ENCODE results near the gene CD300E. TPM values are rescaled to one million over a fixed set of nuclear protein-coding genes. Genes with fewer than 3 reads are reported as not detected.

CD300E gene
- total RNA-seq, 1 donor from 2014 or later: 0.52 TPM

DNA sequence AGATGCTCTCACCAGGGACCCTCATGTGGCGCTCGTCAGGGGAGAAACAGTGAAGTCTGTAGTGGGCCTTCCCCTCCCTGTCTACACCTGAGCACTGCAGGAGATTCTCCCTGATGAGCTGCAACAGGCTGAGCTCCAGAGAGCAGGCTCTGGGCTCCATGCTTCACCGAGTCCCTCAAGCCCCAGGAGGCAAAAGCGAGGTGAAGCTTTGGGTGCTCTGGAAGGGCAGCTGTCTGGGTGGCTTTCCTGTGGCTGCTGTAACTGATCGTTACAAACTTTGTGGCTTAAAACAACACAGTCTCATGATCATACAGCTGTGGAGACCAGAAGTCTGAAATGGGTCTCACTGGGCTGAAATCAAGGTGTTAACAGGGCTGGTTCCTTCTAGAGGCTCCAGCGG lies 19.3 kb downstream of the CD300E start:
- H3K27ac ChIP-seq (ENCODE audit: low read depth, low read length): no peak overlapping the region
- H3K9ac ChIP-seq (ENCODE audit: low read depth in 1 of 3, low read length in 3 of 3): no peak overlapping the region
- H3K9me3 ChIP-seq (ENCODE audit: control insufficient read depth in 3 of 3, low read length in 3 of 3): no peaks in the 10 kb centered on the region
- H3K36me3 ChIP-seq (ENCODE audit: control insufficient read depth in 3 of 3, insufficient read depth in 3 of 3, low read length in 3 of 3): no peaks in the 10 kb centered on the region
- H3K4me1 ChIP-seq (ENCODE audit: control insufficient read depth in 3 of 3, insufficient read depth in 3 of 3, low read length in 3 of 3): peaks cover 0 to 14% (median 0%) of the 10 kb centered on the region in 3 donors
- H3K4me3 ChIP-seq (ENCODE audit: low read length in 3 of 3): no peak overlapping the region
- H3K27me3 ChIP-seq (ENCODE audit: control insufficient read depth in 3 of 3, insufficient read depth in 3 of 3, low read length in 3 of 3): peaks cover 9 to 32% (median 20%) of the 10 kb centered on the region in 3 donors

DNA sequence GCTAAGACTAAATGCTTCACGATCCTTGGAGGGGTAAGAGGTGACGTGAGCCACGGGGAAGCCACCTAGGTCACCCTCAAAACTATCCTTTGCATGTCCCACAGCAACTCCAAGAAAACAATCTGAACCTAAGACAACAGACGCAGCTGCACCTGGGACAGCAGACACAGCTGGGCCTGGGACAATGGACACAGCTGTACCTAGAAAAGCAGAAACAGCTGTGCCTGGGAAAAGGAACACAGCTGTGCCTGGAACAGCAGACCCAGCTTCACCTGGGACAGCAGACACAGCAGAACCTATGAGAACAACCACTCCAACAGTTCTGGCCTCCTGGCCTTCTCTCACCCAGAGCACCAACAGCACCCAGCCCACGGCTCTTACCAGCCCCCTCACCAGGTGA lies 19.8 kb downstream of the CD300E start:
- H3K4me1 ChIP-seq (ENCODE audit: control insufficient read depth in 3 of 3, insufficient read depth in 3 of 3, low read length in 3 of 3): peaks cover 0 to 19% (median 0%) of the 10 kb centered on the region in 3 donors
- H3K36me3 ChIP-seq (ENCODE audit: control insufficient read depth in 3 of 3, insufficient read depth in 3 of 3, low read length in 3 of 3): no peaks in the 10 kb centered on the region
- no peak overlapping the region for H3K4me3 ChIP-seq (ENCODE audit: low read length in 3 of 3)
- H3K9ac ChIP-seq (ENCODE audit: low read depth in 1 of 3, low read length in 3 of 3): no peak overlapping the region
- H3K9me3 ChIP-seq (ENCODE audit: control insufficient read depth in 3 of 3, low read length in 3 of 3): no peaks in the 10 kb centered on the region
- no peak overlapping the region for H3K27ac ChIP-seq (ENCODE audit: low read depth, low read length)
- peaks cover 13 to 34% (median 24%) of the 10 kb centered on the region in 3 donors for H3K27me3 ChIP-seq (ENCODE audit: control insufficient read depth in 3 of 3, insufficient read depth in 3 of 3, low read length in 3 of 3)

DNA sequence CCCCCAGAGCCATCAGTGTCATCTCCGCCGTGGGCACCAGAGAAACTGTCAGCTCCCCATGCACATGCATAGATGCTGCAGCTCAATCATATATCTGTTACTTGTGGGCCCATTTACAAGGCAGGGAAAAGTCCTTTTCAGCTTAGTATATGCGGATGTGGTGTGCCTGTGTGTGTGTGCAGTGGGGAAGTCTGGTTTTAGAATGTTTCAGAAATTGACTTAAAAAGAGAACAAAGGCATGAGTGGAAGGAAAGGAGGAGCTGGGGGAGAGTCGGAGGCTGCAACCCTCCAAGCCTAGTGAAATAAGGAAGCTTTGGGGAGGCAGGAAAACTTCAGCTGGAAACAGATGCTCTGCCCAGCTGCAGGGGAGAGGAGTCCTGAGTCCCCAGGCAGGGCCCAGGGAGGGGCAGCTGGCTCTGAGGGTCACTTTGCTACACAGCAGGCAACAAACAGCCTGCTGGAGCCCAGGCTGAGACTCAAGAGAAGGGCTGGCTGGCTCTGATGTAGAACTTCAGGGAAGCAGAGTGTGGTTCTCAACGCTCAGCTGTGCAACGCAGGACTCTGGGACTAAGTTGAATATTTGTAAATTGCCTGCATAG lies 20.4 kb downstream of the CD300E start:
- H3K36me3 ChIP-seq (ENCODE audit: control insufficient read depth in 3 of 3, insufficient read depth in 3 of 3, low read length in 3 of 3): no peaks in the 10 kb centered on the region
- H3K4me1 ChIP-seq (ENCODE audit: control insufficient read depth in 3 of 3, insufficient read depth in 3 of 3, low read length in 3 of 3): peaks cover 0 to 21% (median 0%) of the 10 kb centered on the region in 3 donors
- peaks cover 16 to 34% (median 29%) of the 10 kb centered on the region in 3 donors for H3K27me3 ChIP-seq (ENCODE audit: control insufficient read depth in 3 of 3, insufficient read depth in 3 of 3, low read length in 3 of 3)
- no peak overlapping the region for H3K9ac ChIP-seq (ENCODE audit: low read depth in 1 of 3, low read length in 3 of 3)
- H3K4me3 ChIP-seq (ENCODE audit: low read length in 3 of 3): no peak overlapping the region
- no peaks in the 10 kb centered on the region for H3K9me3 ChIP-seq (ENCODE audit: control insufficient read depth in 3 of 3, low read length in 3 of 3)
- no peak overlapping the region for H3K27ac ChIP-seq (ENCODE audit: low read depth, low read length)

DNA sequence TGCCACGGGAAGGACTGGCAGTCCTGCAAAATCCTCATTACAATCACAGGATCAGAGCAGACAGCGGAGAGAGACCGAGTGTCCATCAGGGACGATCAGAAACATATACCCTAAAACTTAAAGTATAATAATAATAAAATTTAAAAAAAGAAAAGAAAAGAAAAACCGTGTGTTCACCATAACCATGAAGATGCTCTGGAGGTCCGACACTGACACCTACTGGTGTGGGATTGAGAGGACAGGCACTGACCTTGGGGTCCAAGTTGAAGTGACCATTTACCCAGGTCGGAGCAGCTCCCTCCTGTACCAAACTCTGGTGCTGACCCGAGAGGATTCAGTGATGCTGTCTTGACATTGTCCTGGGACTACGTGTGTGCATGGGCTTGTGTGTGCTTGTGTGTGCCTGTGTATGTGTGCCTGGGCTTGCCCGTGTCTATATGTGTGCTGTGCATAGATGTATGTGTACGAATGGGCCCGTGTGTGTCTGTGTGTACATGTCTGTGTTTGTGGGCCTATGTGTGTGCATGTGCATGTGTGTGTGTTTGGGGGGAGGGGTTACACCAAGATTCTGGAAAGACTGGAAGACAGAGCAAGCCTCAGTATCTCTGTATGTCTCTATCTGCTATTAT lies 21.5 kb downstream of the CD300E start:
- Histone ChIP-seq H3K4me1 (ENCODE audit: control insufficient read depth in 3 of 3, insufficient read depth in 3 of 3, low read length in 3 of 3) (peaks cover 0 to 21% (median 0%) of the 10 kb centered on the region in 3 donors), H3K9ac (ENCODE audit: low read depth in 1 of 3, low read length in 3 of 3) (no peak overlapping the region), H3K9me3 (ENCODE audit: control insufficient read depth in 3 of 3, low read length in 3 of 3) (no peaks in the 10 kb centered on the region), H3K27me3 (ENCODE audit: control insufficient read depth in 3 of 3, insufficient read depth in 3 of 3, low read length in 3 of 3) (peaks cover 16 to 34% (median 24%) of the 10 kb centered on the region in 3 donors), H3K36me3 (ENCODE audit: control insufficient read depth in 3 of 3, insufficient read depth in 3 of 3, low read length in 3 of 3) (no peaks in the 10 kb centered on the region), H3K27ac (ENCODE audit: low read depth, low read length) (no peak overlapping the region), H3K4me3 (ENCODE audit: low read length in 3 of 3) (no peak overlapping the region)

DNA sequence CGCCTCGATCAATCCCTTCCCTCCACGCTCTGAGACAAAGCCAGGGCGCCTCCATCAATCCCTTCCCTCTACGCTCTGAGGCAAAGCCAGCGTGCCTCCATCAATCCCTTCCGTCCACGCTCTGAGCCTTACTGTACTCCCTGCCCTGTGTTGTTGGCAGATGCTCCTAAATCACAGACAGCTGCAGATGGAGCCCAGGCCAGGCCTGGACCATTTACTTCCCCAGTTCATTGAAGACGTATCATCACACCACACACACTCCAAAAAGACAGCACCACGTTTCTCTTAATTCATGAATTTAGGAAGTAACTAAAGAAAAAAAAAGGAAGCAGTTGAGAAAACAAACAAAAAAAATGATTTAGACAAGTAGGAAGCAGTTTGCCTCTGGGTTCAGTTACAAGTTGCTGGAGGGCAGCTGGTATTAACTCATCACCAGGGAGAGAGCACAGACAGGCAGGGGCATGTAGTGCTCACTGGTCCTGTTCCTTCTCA lies 24.0 kb downstream of the CD300E start:
- peaks cover 16 to 37% (median 24%) of the 10 kb centered on the region in 3 donors for H3K27me3 ChIP-seq (ENCODE audit: control insufficient read depth in 3 of 3, insufficient read depth in 3 of 3, low read length in 3 of 3)
- H3K9ac ChIP-seq (ENCODE audit: low read depth in 1 of 3, low read length in 3 of 3): no peak overlapping the region
- no peak overlapping the region for H3K4me3 ChIP-seq (ENCODE audit: low read length in 3 of 3)
- H3K27ac ChIP-seq (ENCODE audit: low read depth, low read length): no peak overlapping the region
- peaks cover 0 to 15% (median 0%) of the 10 kb centered on the region in 3 donors for H3K4me1 ChIP-seq (ENCODE audit: control insufficient read depth in 3 of 3, insufficient read depth in 3 of 3, low read length in 3 of 3)
- no peaks in the 10 kb centered on the region for H3K36me3 ChIP-seq (ENCODE audit: control insufficient read depth in 3 of 3, insufficient read depth in 3 of 3, low read length in 3 of 3)
- no peaks in the 10 kb centered on the region for H3K9me3 ChIP-seq (ENCODE audit: control insufficient read depth in 3 of 3, low read length in 3 of 3)

DNA sequence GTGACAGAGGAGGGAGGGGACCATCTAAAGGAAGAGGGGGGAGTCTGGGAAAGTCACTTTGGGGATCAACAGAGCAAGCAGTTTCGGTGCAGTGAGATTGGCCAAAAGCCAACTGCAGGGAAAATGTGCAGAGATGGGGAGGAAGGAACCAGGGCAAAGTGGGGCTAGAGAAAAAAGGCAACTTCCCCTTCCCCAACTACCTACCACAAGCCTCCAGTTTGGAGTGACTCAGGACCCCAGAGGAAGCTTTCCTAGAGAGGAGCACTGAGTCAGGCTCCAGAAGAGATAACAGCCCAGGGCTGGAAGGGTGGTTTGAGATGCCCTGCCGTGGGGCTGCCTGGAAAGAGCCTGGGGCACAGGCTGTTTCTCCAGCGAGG lies 24.5 kb downstream of the CD300E start:
- Histone ChIP-seq H3K4me3 (ENCODE audit: low read length in 3 of 3) (no peak overlapping the region), H3K27ac (ENCODE audit: low read depth, low read length) (no peak overlapping the region), H3K4me1 (ENCODE audit: control insufficient read depth in 3 of 3, insufficient read depth in 3 of 3, low read length in 3 of 3) (peaks cover 0 to 14% (median 0%) of the 10 kb centered on the region in 3 donors), H3K9me3 (ENCODE audit: control insufficient read depth in 3 of 3, low read length in 3 of 3) (no peaks in the 10 kb centered on the region), H3K27me3 (ENCODE audit: control insufficient read depth in 3 of 3, insufficient read depth in 3 of 3, low read length in 3 of 3) (peaks cover 16 to 34% (median 20%) of the 10 kb centered on the region in 3 donors), H3K36me3 (ENCODE audit: control insufficient read depth in 3 of 3, insufficient read depth in 3 of 3, low read length in 3 of 3) (no peaks in the 10 kb centered on the region), H3K9ac (ENCODE audit: low read depth in 1 of 3, low read length in 3 of 3) (no peak overlapping the region)

DNA sequence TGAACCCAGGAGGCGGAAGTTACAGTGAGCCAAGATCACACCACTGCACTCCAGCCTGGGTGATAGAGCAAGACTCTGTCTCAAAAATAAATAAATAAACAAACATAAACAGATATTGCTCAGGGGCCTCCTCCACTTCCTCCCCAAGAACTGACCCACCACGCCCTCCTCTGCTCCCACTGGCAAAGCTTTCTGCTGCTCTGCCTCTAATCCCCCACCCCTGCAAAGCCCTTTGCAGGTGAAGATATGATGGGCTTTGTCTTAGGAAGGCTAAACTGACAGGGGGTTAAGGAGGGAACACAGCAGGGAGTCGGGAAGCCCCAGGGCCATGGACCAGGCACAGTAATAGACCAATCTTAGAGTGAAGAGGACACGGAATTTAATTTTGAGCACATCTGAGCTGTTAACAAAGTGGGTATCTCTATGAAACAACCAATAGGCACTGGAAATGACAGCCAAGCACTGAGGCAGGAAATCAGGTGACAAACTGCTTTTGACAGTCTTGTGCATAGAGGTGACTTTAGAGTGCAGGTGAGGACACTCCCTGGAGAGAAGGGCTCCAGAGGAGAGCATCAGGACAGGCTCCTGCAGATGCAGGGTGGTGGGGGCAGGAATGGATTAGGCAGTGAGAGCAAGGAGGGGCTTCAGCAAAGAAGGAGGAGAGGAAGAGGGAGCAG lies 25.1 kb downstream of the CD300E start:
- Histone ChIP-seq H3K27ac (ENCODE audit: low read depth, low read length) (no peak overlapping the region), H3K27me3 (ENCODE audit: control insufficient read depth in 3 of 3, insufficient read depth in 3 of 3, low read length in 3 of 3) (peaks cover 15 to 30% (median 16%) of the 10 kb centered on the region in 3 donors), H3K36me3 (ENCODE audit: control insufficient read depth in 3 of 3, insufficient read depth in 3 of 3, low read length in 3 of 3) (no peaks in the 10 kb centered on the region), H3K4me1 (ENCODE audit: control insufficient read depth in 3 of 3, insufficient read depth in 3 of 3, low read length in 3 of 3) (peaks cover 0 to 10% (median 0%) of the 10 kb centered on the region in 3 donors), H3K9ac (ENCODE audit: low read depth in 1 of 3, low read length in 3 of 3) (no peak overlapping the region), H3K4me3 (ENCODE audit: low read length in 3 of 3) (no peak overlapping the region), H3K9me3 (ENCODE audit: control insufficient read depth in 3 of 3, low read length in 3 of 3) (no peaks in the 10 kb centered on the region)

DNA sequence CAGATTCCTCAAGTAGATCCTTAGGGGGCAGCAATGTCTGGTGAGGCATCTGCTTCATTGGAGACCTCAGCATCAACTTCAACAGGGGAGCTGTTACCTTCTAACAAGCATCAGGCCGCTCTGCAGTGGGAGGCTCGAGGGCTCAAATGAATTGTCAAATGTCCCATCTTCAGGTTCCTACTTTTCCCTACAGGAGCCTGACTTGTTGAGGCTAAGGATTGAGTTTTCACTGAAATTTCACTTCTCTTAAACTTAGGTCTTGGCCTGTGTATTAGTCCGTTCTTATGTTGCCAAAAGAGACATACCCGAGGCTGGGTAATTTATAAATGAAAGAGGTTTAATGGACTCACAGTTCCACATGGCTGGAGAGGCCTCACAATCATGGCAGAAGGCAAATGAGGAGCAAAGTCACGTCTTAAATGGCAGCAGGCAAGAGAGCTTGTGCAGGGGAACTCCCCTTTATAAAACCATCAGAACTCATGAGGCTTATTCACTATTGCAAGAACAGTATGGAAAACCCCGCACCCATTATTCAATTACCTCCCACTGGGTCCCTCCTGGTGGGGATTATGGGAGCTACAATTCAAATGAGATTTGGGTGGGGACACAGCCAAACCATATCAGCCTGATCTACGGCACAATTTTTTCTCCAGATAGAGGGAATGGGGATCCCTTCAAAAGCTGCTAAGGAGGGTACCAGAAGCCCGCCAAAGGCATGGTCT lies 26.3 kb downstream of the CD300E start:
- Histone ChIP-seq H3K9me3 (ENCODE audit: control insufficient read depth in 3 of 3, low read length in 3 of 3) (no peaks in the 10 kb centered on the region), H3K9ac (ENCODE audit: low read depth in 1 of 3, low read length in 3 of 3) (no peak overlapping the region), H3K36me3 (ENCODE audit: control insufficient read depth in 3 of 3, insufficient read depth in 3 of 3, low read length in 3 of 3) (no peaks in the 10 kb centered on the region), H3K4me3 (ENCODE audit: low read length in 3 of 3) (no peak overlapping the region), H3K27me3 (ENCODE audit: control insufficient read depth in 3 of 3, insufficient read depth in 3 of 3, low read length in 3 of 3) (peaks cover 16 to 22% (median 20%) of the 10 kb centered on the region in 3 donors), H3K27ac (ENCODE audit: low read depth, low read length) (no peak overlapping the region), H3K4me1 (ENCODE audit: control insufficient read depth in 3 of 3, insufficient read depth in 3 of 3, low read length in 3 of 3) (peaks cover 0 to 10% (median 0%) of the 10 kb centered on the region in 3 donors)

DNA sequence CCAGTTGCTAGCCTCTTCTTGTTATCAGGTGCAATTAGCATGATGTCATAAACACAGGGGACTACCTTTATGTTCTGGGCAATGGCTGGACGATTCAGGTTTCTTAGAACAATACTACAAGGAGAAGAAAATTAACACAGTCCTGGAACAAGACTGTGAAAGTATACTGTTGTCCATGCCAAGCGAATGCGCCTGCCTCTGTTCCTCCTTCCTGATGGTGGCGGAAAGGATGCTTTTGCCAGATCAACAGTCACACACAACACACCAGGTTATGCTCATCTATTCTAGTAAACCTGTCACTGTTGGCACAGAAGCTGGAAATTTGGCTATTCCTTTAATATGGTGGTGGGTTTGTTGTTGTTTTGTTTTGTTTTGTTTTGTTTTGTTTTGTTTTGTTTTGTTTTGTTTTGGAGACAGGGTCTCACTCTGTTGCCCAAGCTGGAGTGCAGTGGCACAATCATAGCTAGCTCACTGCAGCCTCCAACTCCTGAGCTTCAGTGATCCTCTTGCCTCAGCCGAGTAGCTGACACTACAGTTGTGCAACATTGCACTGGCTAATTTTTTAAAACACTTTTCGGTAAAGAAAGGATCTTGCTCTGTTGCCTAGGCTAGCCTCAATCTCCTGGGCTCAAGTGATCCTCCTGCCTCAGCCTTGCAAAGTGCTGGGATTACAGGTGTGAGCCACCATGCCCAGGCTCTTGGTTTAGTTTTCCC lies 28.3 kb downstream of the CD300E start:
- peaks cover 0 to 8% (median 0%) of the 10 kb centered on the region in 3 donors for H3K4me1 ChIP-seq (ENCODE audit: control insufficient read depth in 3 of 3, insufficient read depth in 3 of 3, low read length in 3 of 3)
- H3K4me3 ChIP-seq (ENCODE audit: low read length in 3 of 3): no peak overlapping the region
- peaks cover 9 to 17% (median 15%) of the 10 kb centered on the region in 3 donors for H3K27me3 ChIP-seq (ENCODE audit: control insufficient read depth in 3 of 3, insufficient read depth in 3 of 3, low read length in 3 of 3)
- no peak overlapping the region for H3K9ac ChIP-seq (ENCODE audit: low read depth in 1 of 3, low read length in 3 of 3)
- H3K36me3 ChIP-seq (ENCODE audit: control insufficient read depth in 3 of 3, insufficient read depth in 3 of 3, low read length in 3 of 3): no peaks in the 10 kb centered on the region
- no peaks in the 10 kb centered on the region for H3K9me3 ChIP-seq (ENCODE audit: control insufficient read depth in 3 of 3, low read length in 3 of 3)
- no peak overlapping the region for H3K27ac ChIP-seq (ENCODE audit: low read depth, low read length)
